HL-60 (cell line): ENCODE measurements around the gene NAA38.

Experiments used
- DNase-seq, 2 experiments: peaks; one replicate each; pipeline ENCODE4 v3.0.0-alpha.2; 2010 to 2020; ENCODE audit warnings: low read depth in 1 of 2, low spot score in 1 of 2
- H3K27ac ChIP-seq: fragments of 250-450 bp; sonication (Bioruptor Pico); replicated peaks from 2 replicates; pipeline ENCODE4 v1.5.1; 2020; ENCODE audit warnings: mild to moderate bottlenecking, moderate library complexity
- H3K27me3 ChIP-seq: fragments of 250-450 bp; sonication (Bioruptor Pico); 2 replicates; pipeline ENCODE4 v1.5.1; 2021; ENCODE audit warnings: mild to moderate bottlenecking, moderate library complexity; ENCODE audit not compliant: insufficient read depth, poor library complexity, severe bottlenecking
- H3K4me3 ChIP-seq: replicated peaks from 2 replicates; pipeline ENCODE4 v1.5.1; 2011; ENCODE audit warnings: mild to moderate bottlenecking, control low read depth, low read length; ENCODE audit not compliant: insufficient read depth
- CTCF ChIP-seq: IDR thresholded peaks from one replicate; pipeline ENCODE4 v1.5.1; 2011; ENCODE audit warnings: low read length, control low read depth, inconsistent platforms; ENCODE audit not compliant: insufficient read depth
- GABPA ChIP-seq: IDR thresholded peaks from 2 replicates; pipeline ENCODE4 v1.6.1; 2012; ENCODE audit warnings: low read depth
- POLR2AphosphoS5 ChIP-seq: IDR thresholded peaks from 2 replicates; pipeline ENCODE4 v1.6.1; 2012; ENCODE audit warnings: low read depth
- REST ChIP-seq: IDR thresholded peaks from 2 replicates; pipeline ENCODE4 v1.6.1; 2012; ENCODE audit warnings: low read depth; ENCODE audit not compliant: insufficient replicate concordance
- SPI1 ChIP-seq: IDR thresholded peaks from 2 replicates; pipeline ENCODE4 v1.6.1; 2012; ENCODE audit warnings: low read depth, mild to moderate bottlenecking, borderline replicate concordance

Gene NAA38

GRCh38 chr17:7849130-7849750 lies 8.1 kb downstream of the NAA38 start:
- Histone ChIP-seq H3K27ac (no peak overlapping the region), H3K27me3 (no peaks in the 10 kb centered on the region), H3K4me3 (no peak overlapping the region)
- no peak for TF ChIP-seq SPI1
- TF ChIP-seq REST, result no peak
- TF ChIP-seq POLR2AphosphoS5, result no peak
- no peak for TF ChIP-seq CTCF
- no peak for TF ChIP-seq GABPA
- DNase-seq, result no peak

- Histone ChIP-seq H3K27me3 (no peaks in the 10 kb centered on the region), H3K4me3 (no peak overlapping the region), H3K27ac (no peak overlapping the region)
- TF ChIP-seq GABPA (no peak), SPI1 (no peak), REST (no peak), CTCF (no peak), POLR2AphosphoS5 (no peak)
- DNase-seq, result no peak
Observed at GRCh38 chr17:7848739-7849129, 8.6 kb downstream of the NAA38 start.

GRCh38 chr17:7848131-7848579 lies 9.2 kb downstream of the NAA38 start:
- H3K27me3 ChIP-seq, result no peaks in the 10 kb centered on the region
- no peak overlapping the region for H3K27ac ChIP-seq
- H3K4me3 ChIP-seq, result no peak overlapping the region
- TF ChIP-seq CTCF, result no peak
- TF ChIP-seq POLR2AphosphoS5, result no peak
- no peak for TF ChIP-seq GABPA
- TF ChIP-seq SPI1, result no peak
- TF ChIP-seq REST, result no peak
- no peak for DNase-seq
